Measurements from ENCODE around the gene TMEM243. TPM values are rescaled to one million over a fixed set of nuclear protein-coding genes. Genes with fewer than 3 reads are reported as not detected.

Gene TMEM243
- total and polyA plus RNA-seq, 2 donors (not counting 1 experiment from before 2014, with no cell fraction given): 161 to 164 TPM

DNA sequence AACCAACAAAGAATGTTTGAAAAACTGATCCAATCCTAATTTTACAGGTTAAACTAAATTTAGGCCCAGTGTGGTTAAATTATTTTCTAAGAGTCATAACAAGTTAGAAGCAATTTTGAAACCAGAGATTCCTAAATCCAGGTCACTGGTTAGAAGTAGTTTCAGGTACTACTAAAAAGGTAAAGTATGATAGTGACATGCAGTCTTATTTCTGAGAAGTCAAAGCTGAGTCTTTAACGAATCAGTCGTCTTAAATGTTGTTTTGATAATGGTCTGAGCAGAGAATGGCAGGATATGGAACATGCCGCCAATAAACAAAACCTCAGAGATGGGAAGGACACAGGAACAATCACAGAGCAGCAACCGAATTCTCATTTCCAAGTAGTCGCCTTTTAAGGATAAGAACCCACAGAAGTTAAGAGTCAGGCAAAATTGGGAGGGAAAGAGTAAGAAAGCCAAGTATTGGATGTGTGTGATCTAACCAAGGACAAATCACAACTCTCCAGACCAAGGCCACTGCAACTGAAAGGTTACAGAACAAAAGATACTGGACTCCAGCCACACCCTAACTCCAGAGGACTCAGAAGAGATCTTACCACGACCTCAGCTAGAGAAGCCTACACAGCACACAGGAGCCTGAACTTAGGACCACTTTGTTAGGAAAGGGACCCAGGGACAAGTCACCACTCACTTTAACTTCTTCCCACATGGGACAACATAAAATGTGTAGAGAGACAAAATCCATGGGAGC, 19.7 kb downstream of the TMEM243 start:
- H4K20me1 ChIP-seq (ENCODE audit: control insufficient read depth, insufficient read depth, low read length, poor library complexity, severe bottlenecking): peaks cover 91% of the 10 kb centered on the region
- H3K4me1 ChIP-seq (ENCODE audit: control insufficient read depth in 2 of 2, insufficient read depth in 2 of 2, low read length in 2 of 2): peaks cover 33 to 51% of the 10 kb centered on the region in 2 donors
- intact Hi-C loops (cut with micrococcal nuclease): loop anchor here (2.0 kb wide), 2 partner anchors 13 to 15 kb away; no protein-coding TSS in a partner anchor
- no peak for TF ChIP-seq EZH2 (IDR thresholded peaks at IDR 0.05; ENCODE audit: borderline replicate concordance, insufficient read depth, low read depth, low read length, poor library complexity, severe bottlenecking)
- TF ChIP-seq, protein P1, sequence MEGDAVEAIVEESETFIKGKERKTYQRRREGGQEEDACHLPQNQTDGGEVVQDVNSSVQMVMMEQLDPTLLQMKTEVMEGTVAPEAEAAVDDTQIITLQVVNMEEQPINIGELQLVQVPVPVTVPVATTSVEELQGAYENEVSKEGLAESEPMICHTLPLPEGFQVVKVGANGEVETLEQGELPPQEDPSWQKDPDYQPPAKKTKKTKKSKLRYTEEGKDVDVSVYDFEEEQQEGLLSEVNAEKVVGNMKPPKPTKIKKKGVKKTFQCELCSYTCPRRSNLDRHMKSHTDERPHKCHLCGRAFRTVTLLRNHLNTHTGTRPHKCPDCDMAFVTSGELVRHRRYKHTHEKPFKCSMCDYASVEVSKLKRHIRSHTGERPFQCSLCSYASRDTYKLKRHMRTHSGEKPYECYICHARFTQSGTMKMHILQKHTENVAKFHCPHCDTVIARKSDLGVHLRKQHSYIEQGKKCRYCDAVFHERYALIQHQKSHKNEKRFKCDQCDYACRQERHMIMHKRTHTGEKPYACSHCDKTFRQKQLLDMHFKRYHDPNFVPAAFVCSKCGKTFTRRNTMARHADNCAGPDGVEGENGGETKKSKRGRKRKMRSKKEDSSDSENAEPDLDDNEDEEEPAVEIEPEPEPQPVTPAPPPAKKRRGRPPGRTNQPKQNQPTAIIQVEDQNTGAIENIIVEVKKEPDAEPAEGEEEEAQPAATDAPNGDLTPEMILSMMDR (IDR thresholded peaks at IDR 0.05): no peak
- Mint-ChIP-seq H3K4me3 (peak overlapping the region; percentile 5), H3K27me3 (no peaks in the 10 kb centered on the region), H3K4me1 (peaks cover 79% of the 10 kb centered on the region), H3K9me3 (ENCODE audit: insufficient read depth) (peaks cover 3% of the 10 kb centered on the region), H3K27ac (peak overlapping the region; percentile 37)
- H3K9me3 ChIP-seq (ENCODE audit: control extremely low read depth in 1 of 3, control insufficient read depth in 2 of 3, insufficient read depth in 1 of 3, low read length in 2 of 3): peaks cover 0 to 14% (median 12%) of the 10 kb centered on the region in 3 donors
- H2AFZ ChIP-seq (ENCODE audit: insufficient read depth, low read depth, low read length, poor library complexity, severe bottlenecking): no peak overlapping the region
- no peak overlapping the region for H3K4me3 ChIP-seq (ENCODE audit: control extremely low read depth in 1 of 5, extremely low read depth in 1 of 5, insufficient read depth in 1 of 5, low read depth in 2 of 5, low read length in 4 of 5)
- DNase-seq (no peak), ATAC-seq (ENCODE audit: low read depth) (no peak)
- peaks cover 29 to 64% of the 10 kb centered on the region in 2 experiments for H3K36me3 ChIP-seq (replicated peaks in 1 of 2; ENCODE audit: control extremely low read depth in 1 of 2, control insufficient read depth in 1 of 2, extremely low read depth in 1 of 2, insufficient read depth in 2 of 2, low read length in 1 of 2)
- CTCF ChIA-PET: interaction anchor here (0.5 to 1.4 kb wide), 2 partner anchors 26 to 707 kb away, joined by 6 to 7 read pairs; no protein-coding TSS in a partner anchor
- no peaks in the 10 kb centered on the region for H3K27me3 ChIP-seq (replicated peaks in 1 of 4; ENCODE audit: control extremely low read depth in 1 of 4, control insufficient read depth in 3 of 4, insufficient read depth in 4 of 4, low read length in 3 of 4)
- H3K4me2 ChIP-seq (replicated peaks; ENCODE audit: low read depth, low read length, poor library complexity, severe bottlenecking): no peak overlapping the region
- peak overlapping the region in 1 of 2 donors; percentile 77 for H3K27ac ChIP-seq (ENCODE audit: low read length in 2 of 2)
- POLR2A ChIA-PET: interaction anchor here (1.6 kb wide), 1 partner anchor 17 kb away, joined by 4 read pairs; no protein-coding TSS in a partner anchor
- peaks cover 79% of the 10 kb centered on the region for H3K79me2 ChIP-seq (ENCODE audit: control insufficient read depth, insufficient read depth, low read length)
- 83% methylated on average over 1 of the region's 6 CpGs for WGBS (ENCODE audit: insufficient coverage)
- no peak overlapping the region for H3K9ac ChIP-seq (ENCODE audit: low read length)

DNA sequence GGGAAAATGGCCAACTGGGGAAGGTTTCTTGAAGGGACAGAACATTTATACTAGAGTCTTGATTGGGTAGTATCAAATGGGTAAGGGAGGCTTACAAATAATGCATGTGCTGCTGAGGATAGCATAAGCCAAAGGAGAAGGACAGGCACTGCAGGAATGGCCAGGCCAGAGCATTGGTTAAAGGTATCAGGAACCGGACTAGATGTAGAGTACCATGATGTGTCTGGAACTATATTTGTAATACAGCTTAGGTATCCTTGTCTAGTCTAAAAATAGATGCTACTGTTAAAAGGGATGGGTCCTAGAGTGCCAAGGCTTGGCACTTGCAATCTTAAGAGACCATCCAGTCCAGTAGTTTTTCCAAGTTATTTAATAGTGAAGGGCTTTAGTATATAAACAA, 20.3 kb downstream of the TMEM243 start:
- Histone ChIP-seq H3K4me3 (ENCODE audit: control extremely low read depth in 1 of 5, extremely low read depth in 1 of 5, insufficient read depth in 1 of 5, low read depth in 2 of 5, low read length in 4 of 5) (no peak overlapping the region), H3K4me2 (replicated peaks; ENCODE audit: low read depth, low read length, poor library complexity, severe bottlenecking) (no peak overlapping the region), H4K20me1 (ENCODE audit: control insufficient read depth, insufficient read depth, low read length, poor library complexity, severe bottlenecking) (peaks cover 88% of the 10 kb centered on the region), H3K9me3 (ENCODE audit: control extremely low read depth in 1 of 3, control insufficient read depth in 2 of 3, insufficient read depth in 1 of 3, low read length in 2 of 3) (peaks cover 0 to 8% (median 6%) of the 10 kb centered on the region in 3 donors), H3K27me3 (replicated peaks in 1 of 4; ENCODE audit: control extremely low read depth in 1 of 4, control insufficient read depth in 3 of 4, insufficient read depth in 4 of 4, low read length in 3 of 4) (no peaks in the 10 kb centered on the region), H3K27ac (ENCODE audit: low read length in 2 of 2) (peak overlapping the region in 1 of 2 donors; percentile 77), H3K9ac (ENCODE audit: low read length) (no peak overlapping the region), H3K79me2 (ENCODE audit: control insufficient read depth, insufficient read depth, low read length) (peaks cover 73% of the 10 kb centered on the region), H3K4me1 (ENCODE audit: control insufficient read depth in 2 of 2, insufficient read depth in 2 of 2, low read length in 2 of 2) (peaks cover 30 to 51% of the 10 kb centered on the region in 2 donors), H2AFZ (ENCODE audit: insufficient read depth, low read depth, low read length, poor library complexity, severe bottlenecking) (no peak overlapping the region), H3K36me3 (replicated peaks in 1 of 2; ENCODE audit: control extremely low read depth in 1 of 2, control insufficient read depth in 1 of 2, extremely low read depth in 1 of 2, insufficient read depth in 2 of 2, low read length in 1 of 2) (peaks cover 34 to 65% of the 10 kb centered on the region in 2 experiments)
- Mint-ChIP-seq H3K4me3 (no peak overlapping the region), H3K27ac (peak overlapping the region; percentile 27), H3K9me3 (ENCODE audit: insufficient read depth) (peaks cover 3% of the 10 kb centered on the region), H3K4me1 (peaks cover 78% of the 10 kb centered on the region), H3K27me3 (no peaks in the 10 kb centered on the region)
- no peak for ATAC-seq (ENCODE audit: low read depth)
- POLR2A ChIA-PET: interaction anchor here (1.6 kb wide), 1 partner anchor 17 kb away, joined by 4 read pairs; no protein-coding TSS in a partner anchor
- intact Hi-C loops (cut with micrococcal nuclease): loop anchor here (2.0 kb wide), 1 partner anchor 14 kb away; no protein-coding TSS in a partner anchor
- TF ChIP-seq, protein P1 (IDR thresholded peaks at IDR 0.05): no peak
- TF ChIP-seq EZH2 (IDR thresholded peaks at IDR 0.05; ENCODE audit: borderline replicate concordance, insufficient read depth, low read depth, low read length, poor library complexity, severe bottlenecking): no peak
- 100% methylated on average over 1 of the region's 1 CpG for WGBS (ENCODE audit: insufficient coverage)
- no peak for DNase-seq
- CTCF ChIA-PET: interaction anchor here (1.1 to 1.4 kb wide), 3 partner anchors 14 to 25 kb away, joined by 4 to 7 read pairs (median 4); no protein-coding TSS in a partner anchor
